Neural progenitor cell (in vitro differentiated cells): ENCODE data around the gene RAB24. TPM values are rescaled to one million over a fixed set of nuclear protein-coding genes. Genes with fewer than 3 reads are reported as not detected.

ENCODE experiments used
- DNase-seq: peaks from one replicate; pipeline ENCODE4 v3.0.0-alpha.2; 2016; ENCODE audit warnings: low spot score
- H2AFZ ChIP-seq: fragments of 200-600 bp; sonication (generic); replicated peaks from 2 replicates; pipeline ENCODE4 v1.6.1; 2016; ENCODE audit warnings: antibody characterized with exemption
- H3F3A ChIP-seq: fragments of 200-600 bp; sonication (generic); 2 replicates; pipeline ENCODE4 v1.6.1; 2016; ENCODE audit warnings: antibody characterized with exemption, low read depth
- H3K27ac ChIP-seq: fragments of 200-600 bp; sonication (generic); 2 replicates; pipeline ENCODE4 v1.5.1; 2016; ENCODE audit warnings: mild to moderate bottlenecking
- H3K27me3 ChIP-seq: fragments of 200-600 bp; sonication (generic); 2 replicates; pipeline ENCODE4 v1.6.1; 2016; ENCODE audit warnings: mild to moderate bottlenecking, moderate library complexity
- H3K36me3 ChIP-seq: fragments of 200-600 bp; sonication (generic); 2 replicates; pipeline ENCODE4 v1.5.1; 2016
- H3K4me1 ChIP-seq: fragments of 200-600 bp; sonication (generic); 2 replicates; pipeline ENCODE4 v1.6.1; 2016; ENCODE audit warnings: mixed run types
- H3K4me2 ChIP-seq: fragments of 200-600 bp; sonication (generic); 2 replicates; pipeline ENCODE4 v1.6.1; 2016
- H3K4me3 ChIP-seq: fragments of 200-600 bp; sonication (generic); 2 replicates; pipeline ENCODE4 v1.5.1; 2016
- H3K79me2 ChIP-seq: fragments of 200-600 bp; sonication (generic); 2 replicates; pipeline ENCODE4 v1.6.1; 2016; ENCODE audit warnings: low read depth
- H3K9ac ChIP-seq: fragments of 200-600 bp; sonication (generic); 2 replicates; pipeline ENCODE4 v1.6.1; 2016
- H3K9me3 ChIP-seq: fragments of 200-600 bp; sonication (generic); 2 replicates; pipeline ENCODE4 v1.5.1; 2016; ENCODE audit warnings: low read depth
- H4K20me1 ChIP-seq: fragments of 200-600 bp; sonication (generic); 2 replicates; pipeline ENCODE4 v1.6.1; 2016; ENCODE audit warnings: low read depth
- H3K27ac Mint-ChIP-seq: 3 replicates; pipeline ENCODE4 v1.8.0; 2021; ENCODE audit warnings: mixed read lengths
- H3K27me3 Mint-ChIP-seq: 2 replicates; pipeline ENCODE4 v1.8.0; 2022; ENCODE audit warnings: low read depth, mild to moderate bottlenecking, inconsistent platforms, moderate library complexity, mixed read lengths; ENCODE audit not compliant: insufficient read depth
- H3K36me3 Mint-ChIP-seq: 3 replicates; pipeline ENCODE4 v1.8.0; 2021; ENCODE audit warnings: mixed read lengths
- H3K4me1 Mint-ChIP-seq: 3 replicates; pipeline ENCODE4 v1.8.0; 2021; ENCODE audit warnings: mixed read lengths
- H3K4me3 Mint-ChIP-seq: 3 replicates; pipeline ENCODE4 v1.8.0; 2021; ENCODE audit warnings: mild to moderate bottlenecking, moderate library complexity, mixed read lengths
- H3K9me3 Mint-ChIP-seq: 3 replicates; pipeline ENCODE4 v1.8.0; 2020; ENCODE audit warnings: mixed read lengths
- EZH2 ChIP-seq: fragments of 200-600 bp; sonication (generic); IDR thresholded peaks from 2 replicates; pipeline ENCODE4 v1.6.1; 2017; ENCODE audit warnings: antibody characterized with exemption, mild to moderate bottlenecking, moderate library complexity
- EZH2phosphoT487 ChIP-seq: fragments of 200-600 bp; sonication (generic); IDR thresholded peaks from 2 replicates; pipeline ENCODE4 v1.6.1; 2017; ENCODE audit warnings: antibody characterized with exemption
- total RNA-seq: library from RNA; depleted of rRNA; stranded (reverse); fragments of >200 nt; gene quantifications from 2 replicates; pipeline ENCODE4 v1.2.3, GENCODE V29; 2015; ENCODE audit warnings: low replicate concordance
- TF ChIP-seq, protein P1 (sequence below): fragments of 200-600 bp; sonication (generic); IDR thresholded peaks from 2 replicates; pipeline ENCODE4 v1.5.1; 2017; ENCODE audit warnings: antibody characterized with exemption, mild to moderate bottlenecking

Gene RAB24
- total RNA-seq, 1 donor from 2014 or later, result 4.3 TPM

DNA sequence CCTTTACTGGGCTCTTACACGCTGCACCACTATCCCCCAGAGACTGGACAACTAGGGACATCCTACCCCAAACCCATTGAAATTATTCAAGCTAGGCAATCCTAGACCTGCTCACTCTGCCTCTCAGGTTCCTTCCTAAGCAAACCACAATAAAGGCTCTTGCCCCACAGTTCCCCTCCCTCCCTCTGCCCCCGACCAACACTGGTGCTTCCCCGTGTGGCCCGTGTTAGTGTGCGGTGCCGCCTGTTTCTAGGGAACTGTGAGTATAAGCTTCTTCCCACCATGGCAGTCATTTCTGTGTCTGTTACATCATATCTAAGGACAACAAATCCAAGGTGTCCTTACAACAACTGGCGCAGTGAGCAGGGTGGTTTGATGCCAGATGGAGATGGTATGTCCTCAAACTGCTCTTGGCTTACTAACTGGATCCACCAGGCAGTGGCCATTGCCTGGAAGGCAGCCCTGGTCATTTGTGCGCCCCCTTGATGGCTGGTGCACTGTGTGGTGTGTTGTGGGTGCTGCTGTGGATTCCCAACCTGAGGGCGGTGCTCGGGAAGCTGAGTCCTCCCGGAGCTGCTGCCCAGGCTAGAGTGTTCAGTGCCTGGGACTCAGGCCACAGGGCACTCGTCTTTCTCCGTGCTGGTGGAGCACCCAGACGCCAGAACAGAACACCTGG lies 16.5 kb upstream of the RAB24 start:
- H3K9ac ChIP-seq, result no peak overlapping the region
- no peak overlapping the region for H3K27ac Mint-ChIP-seq
- H3K27me3 Mint-ChIP-seq, result peaks cover 5% of the 10 kb centered on the region
- DNase-seq, result no peak
- no peaks in the 10 kb centered on the region for H3F3A ChIP-seq
- no peaks in the 10 kb centered on the region for H4K20me1 ChIP-seq
- H3K9me3 Mint-ChIP-seq, result peaks cover 7% of the 10 kb centered on the region
- peaks cover 7% of the 10 kb centered on the region for H3K36me3 Mint-ChIP-seq
- H3K4me2 ChIP-seq, result no peak overlapping the region
- H2AFZ ChIP-seq, result no peak overlapping the region
- H3K27ac ChIP-seq, result no peak overlapping the region
- H3K79me2 ChIP-seq, result no peaks in the 10 kb centered on the region
- no peaks in the 10 kb centered on the region for H3K27me3 ChIP-seq
- H3K4me3 ChIP-seq, result no peak overlapping the region
- H3K4me1 Mint-ChIP-seq, result peaks cover 4% of the 10 kb centered on the region
- no peaks in the 10 kb centered on the region for H3K4me1 ChIP-seq
- no peaks in the 10 kb centered on the region for H3K9me3 ChIP-seq
- TF ChIP-seq EZH2phosphoT487 (no peak), EZH2 (no peak)
- TF ChIP-seq, protein P1, sequence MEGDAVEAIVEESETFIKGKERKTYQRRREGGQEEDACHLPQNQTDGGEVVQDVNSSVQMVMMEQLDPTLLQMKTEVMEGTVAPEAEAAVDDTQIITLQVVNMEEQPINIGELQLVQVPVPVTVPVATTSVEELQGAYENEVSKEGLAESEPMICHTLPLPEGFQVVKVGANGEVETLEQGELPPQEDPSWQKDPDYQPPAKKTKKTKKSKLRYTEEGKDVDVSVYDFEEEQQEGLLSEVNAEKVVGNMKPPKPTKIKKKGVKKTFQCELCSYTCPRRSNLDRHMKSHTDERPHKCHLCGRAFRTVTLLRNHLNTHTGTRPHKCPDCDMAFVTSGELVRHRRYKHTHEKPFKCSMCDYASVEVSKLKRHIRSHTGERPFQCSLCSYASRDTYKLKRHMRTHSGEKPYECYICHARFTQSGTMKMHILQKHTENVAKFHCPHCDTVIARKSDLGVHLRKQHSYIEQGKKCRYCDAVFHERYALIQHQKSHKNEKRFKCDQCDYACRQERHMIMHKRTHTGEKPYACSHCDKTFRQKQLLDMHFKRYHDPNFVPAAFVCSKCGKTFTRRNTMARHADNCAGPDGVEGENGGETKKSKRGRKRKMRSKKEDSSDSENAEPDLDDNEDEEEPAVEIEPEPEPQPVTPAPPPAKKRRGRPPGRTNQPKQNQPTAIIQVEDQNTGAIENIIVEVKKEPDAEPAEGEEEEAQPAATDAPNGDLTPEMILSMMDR, result no peak
- H3K36me3 ChIP-seq, result no peaks in the 10 kb centered on the region
- H3K4me3 Mint-ChIP-seq, result no peak overlapping the region

DNA sequence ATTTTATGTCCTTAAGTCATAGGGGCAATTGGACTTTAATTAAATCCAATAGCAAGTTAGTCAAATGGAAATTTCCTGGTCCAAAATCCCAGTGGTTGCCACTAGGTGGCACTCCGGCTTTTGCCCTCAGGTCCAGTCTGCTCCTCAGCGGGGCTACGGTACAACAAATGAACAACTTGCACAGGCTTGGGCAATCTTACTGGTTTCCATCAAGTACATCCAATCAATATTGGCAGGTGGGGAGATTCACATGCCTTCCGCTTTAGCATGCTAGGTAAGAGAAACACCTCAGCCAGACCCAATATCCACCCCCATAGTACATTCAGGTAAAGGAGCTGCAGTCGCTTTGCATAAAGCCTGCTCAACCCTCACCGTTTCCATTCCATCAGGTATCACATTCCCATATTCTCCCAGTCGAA lies 14.4 kb upstream of the RAB24 start:
- Histone ChIP-seq H3K36me3 (no peaks in the 10 kb centered on the region), H3K79me2 (no peaks in the 10 kb centered on the region), H3F3A (peaks cover 8% of the 10 kb centered on the region), H3K27ac (no peak overlapping the region), H3K9ac (no peak overlapping the region), H4K20me1 (no peaks in the 10 kb centered on the region), H3K27me3 (no peaks in the 10 kb centered on the region), H3K9me3 (no peaks in the 10 kb centered on the region), H2AFZ (no peak overlapping the region), H3K4me1 (no peaks in the 10 kb centered on the region), H3K4me3 (no peak overlapping the region), H3K4me2 (no peak overlapping the region)
- peak overlapping the region; percentile 9 for H3K27ac Mint-ChIP-seq
- peak; percentile 78 for DNase-seq
- peaks cover 7% of the 10 kb centered on the region for H3K27me3 Mint-ChIP-seq
- H3K4me3 Mint-ChIP-seq, result no peak overlapping the region
- peaks cover 3% of the 10 kb centered on the region for H3K36me3 Mint-ChIP-seq
- peaks cover 15% of the 10 kb centered on the region for H3K4me1 Mint-ChIP-seq
- TF ChIP-seq EZH2phosphoT487 (no peak), EZH2 (no peak)
- TF ChIP-seq, protein P1, result peak; percentile 95
- H3K9me3 Mint-ChIP-seq, result peaks cover 7% of the 10 kb centered on the region

DNA sequence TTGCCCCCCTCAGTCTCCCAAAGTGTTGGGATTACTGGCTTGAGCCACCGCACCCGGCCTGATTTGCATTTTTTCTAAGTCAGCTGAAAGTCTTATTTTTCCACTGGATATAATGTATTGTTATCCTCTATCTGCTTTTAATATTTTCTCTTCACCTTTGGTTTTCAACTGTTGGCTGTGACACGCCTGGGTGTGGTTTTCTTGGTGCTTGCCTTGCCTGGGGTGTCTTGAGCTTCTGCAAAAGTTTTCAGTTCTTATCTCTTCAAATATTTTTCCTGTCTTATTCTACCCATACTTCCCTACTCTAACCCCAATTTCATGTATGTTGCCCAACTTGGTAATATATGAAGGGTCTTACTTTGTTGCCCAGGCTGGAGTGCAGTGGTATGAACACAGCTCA lies 12.5 kb upstream of the RAB24 start:
- Histone ChIP-seq H3K4me1 (peaks cover 1% of the 10 kb centered on the region), H3K79me2 (no peaks in the 10 kb centered on the region), H2AFZ (no peak overlapping the region), H3K4me2 (no peak overlapping the region), H3K27me3 (peaks cover under 1% of the 10 kb centered on the region), H4K20me1 (peaks cover 1% of the 10 kb centered on the region), H3K9me3 (no peaks in the 10 kb centered on the region), H3K36me3 (no peaks in the 10 kb centered on the region), H3K4me3 (no peak overlapping the region), H3K9ac (no peak overlapping the region), H3F3A (peaks cover 22% of the 10 kb centered on the region), H3K27ac (no peak overlapping the region)
- TF ChIP-seq EZH2 (no peak), EZH2phosphoT487 (no peak)
- TF ChIP-seq, protein P1, result no peak
- peaks cover 5% of the 10 kb centered on the region for H3K9me3 Mint-ChIP-seq
- H3K27ac Mint-ChIP-seq, result no peak overlapping the region
- peaks cover 21% of the 10 kb centered on the region for H3K4me1 Mint-ChIP-seq
- peaks cover under 1% of the 10 kb centered on the region for H3K36me3 Mint-ChIP-seq
- no peak for DNase-seq
- peaks cover 11% of the 10 kb centered on the region for H3K27me3 Mint-ChIP-seq
- H3K4me3 Mint-ChIP-seq, result no peak overlapping the region
